ENCODE data around the gene MCM9. TPM values are rescaled to one million over a fixed set of nuclear protein-coding genes. Genes with fewer than 3 reads are reported as not detected.
A peak's percentile ranks its signal among the peaks of the same experiment; 100 is the strongest.

MCM9 gene
- total and polyA plus RNA-seq, 5 donors: 2.0 to 8.0 (median 7.2) TPM

- intact Hi-C loops (cut with DNase I): no loop called here
- 71% methylated on average over 1 of the region's 1 CpG for WGBS
- ATAC-seq (no peak), DNase-seq (no peak)
- Histone ChIP-seq H3K4me1 (ENCODE audit: control insufficient read depth, insufficient read depth, low read length) (no peaks in the 10 kb centered on the region), H3K27ac (ENCODE audit: low read length) (no peak overlapping the region), H3K27me3 (ENCODE audit: control insufficient read depth, insufficient read depth) (no peaks in the 10 kb centered on the region), H3K4me3 (ENCODE audit: low read length) (no peak overlapping the region), H3K9me3 (ENCODE audit: control insufficient read depth, low read length) (no peaks in the 10 kb centered on the region)
Observed at GRCh38 chr6:118908441-118908840, 26.5 kb downstream of the MCM9 start.

DNA sequence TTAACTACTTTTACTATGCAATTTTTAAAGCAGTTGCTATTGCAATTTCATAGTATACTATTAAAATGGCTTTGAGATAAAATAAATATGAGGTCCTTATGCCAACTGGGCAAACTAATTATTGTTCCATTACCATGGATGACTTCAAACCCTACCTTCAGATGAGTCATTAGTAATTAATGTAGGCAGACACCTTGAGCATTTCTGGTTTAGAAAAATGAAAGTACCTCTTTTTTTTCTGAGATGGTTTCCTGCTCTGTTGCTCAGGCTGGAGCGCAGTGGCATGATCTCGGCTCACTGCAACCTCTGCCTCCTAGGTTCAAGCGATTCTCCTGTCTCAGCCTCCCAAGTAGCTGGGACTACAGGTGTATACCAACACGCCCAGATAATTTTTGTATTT, 29.1 kb downstream of the MCM9 start:
- intact Hi-C loops (cut with DNase I): no loop called here

DNA sequence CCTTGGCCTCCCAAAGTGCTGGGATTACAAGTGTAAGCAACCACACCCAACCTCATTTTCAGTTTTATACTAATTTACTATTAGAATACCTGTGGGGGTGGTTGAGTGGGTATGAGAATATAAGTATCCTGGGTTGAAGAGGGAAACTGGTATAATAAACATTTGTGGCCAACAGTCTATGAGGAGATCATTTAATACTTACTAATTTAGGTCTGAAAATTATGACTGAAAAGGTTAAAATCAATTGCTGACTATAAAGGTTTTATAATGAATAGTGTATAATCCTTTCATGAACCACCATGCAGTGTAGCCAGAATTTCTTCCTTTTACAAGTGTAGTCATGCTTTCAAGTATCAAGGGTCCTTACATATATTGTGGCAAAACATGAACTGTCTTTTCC, 29.9 kb downstream of the MCM9 start:
- DNase-seq (no peak), ATAC-seq (no peak)
- intact Hi-C loops (cut with DNase I): no loop called here
- no peaks in the 10 kb centered on the region for H3K4me1 ChIP-seq (ENCODE audit: control insufficient read depth, insufficient read depth, low read length)
- H3K27me3 ChIP-seq (ENCODE audit: control insufficient read depth, insufficient read depth): no peaks in the 10 kb centered on the region
- H3K27ac ChIP-seq (ENCODE audit: low read length): no peak overlapping the region
- no peaks in the 10 kb centered on the region for H3K9me3 ChIP-seq (ENCODE audit: control insufficient read depth, low read length)
- H3K4me3 ChIP-seq (ENCODE audit: low read length): no peak overlapping the region

More for the DNA sequence above, 29.1 kb downstream of the MCM9 start:
- no peak for DNase-seq
- WGBS: over 99% methylated on average over 4 of the region's 4 CpGs
- H3K27ac ChIP-seq (ENCODE audit: low read length): no peak overlapping the region
- no peak for ATAC-seq
- H3K27me3 ChIP-seq (ENCODE audit: control insufficient read depth, insufficient read depth): no peaks in the 10 kb centered on the region
- H3K4me1 ChIP-seq (ENCODE audit: control insufficient read depth, insufficient read depth, low read length): no peaks in the 10 kb centered on the region
- H3K4me3 ChIP-seq (ENCODE audit: low read length): no peak overlapping the region
- H3K9me3 ChIP-seq (ENCODE audit: control insufficient read depth, low read length): no peaks in the 10 kb centered on the region

DNA sequence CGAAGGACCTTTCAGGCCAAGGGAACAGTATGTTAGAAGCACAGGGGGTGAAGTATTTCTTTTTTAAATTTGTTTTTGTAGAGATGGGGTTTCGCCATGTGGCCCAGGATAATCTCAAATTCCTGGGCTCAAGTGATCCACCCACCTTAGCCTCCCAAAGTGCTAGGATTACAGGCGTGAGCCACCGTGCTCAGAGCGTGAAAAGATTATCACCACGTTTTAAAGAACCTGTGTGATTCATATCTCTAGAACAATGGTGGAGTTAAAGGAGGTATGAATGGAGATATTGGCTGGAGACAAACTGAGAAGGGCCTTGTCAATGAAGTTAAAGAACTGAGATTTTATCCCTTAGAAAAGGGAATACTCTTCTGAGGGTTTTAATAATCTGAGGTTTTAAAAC, 31.3 kb downstream of the MCM9 start:
- no peak overlapping the region for H3K27ac ChIP-seq (ENCODE audit: low read length)
- H3K4me3 ChIP-seq (ENCODE audit: low read length): no peak overlapping the region
- DNase-seq: no peak
- no peak for ATAC-seq
- no peaks in the 10 kb centered on the region for H3K27me3 ChIP-seq (ENCODE audit: control insufficient read depth, insufficient read depth)
- no peaks in the 10 kb centered on the region for H3K9me3 ChIP-seq (ENCODE audit: control insufficient read depth, low read length)
- no peaks in the 10 kb centered on the region for H3K4me1 ChIP-seq (ENCODE audit: control insufficient read depth, insufficient read depth, low read length)
- WGBS: 84% methylated on average over 6 of the region's 6 CpGs
- intact Hi-C loops (cut with DNase I): no loop called here

- ATAC-seq (no peak), DNase-seq (no peak)
- intact Hi-C loops (cut with DNase I): no loop called here
- Histone ChIP-seq H3K27me3 (ENCODE audit: control insufficient read depth, insufficient read depth) (no peaks in the 10 kb centered on the region), H3K27ac (ENCODE audit: low read length) (no peak overlapping the region), H3K9me3 (ENCODE audit: control insufficient read depth, low read length) (no peaks in the 10 kb centered on the region), H3K4me3 (ENCODE audit: low read length) (no peak overlapping the region), H3K4me1 (ENCODE audit: control insufficient read depth, insufficient read depth, low read length) (no peaks in the 10 kb centered on the region)
- WGBS: 59% methylated on average over 2 of the region's 2 CpGs
Observed at GRCh38 chr6:118903138-118903537, 31.8 kb downstream of the MCM9 start.

- H3K4me1 ChIP-seq (ENCODE audit: control insufficient read depth, insufficient read depth, low read length): no peaks in the 10 kb centered on the region
- no peak for ATAC-seq
- intact Hi-C loops (cut with DNase I): no loop called here
Observed at GRCh38 chr6:118902726-118903125, 32.2 kb downstream of the MCM9 start.

GRCh38 chr6:118899948-118900347, 35.0 kb downstream of the MCM9 start:
- DNase-seq: no peak
- no peak for ATAC-seq
- Histone ChIP-seq H3K4me3 (ENCODE audit: low read length) (no peak overlapping the region), H3K4me1 (ENCODE audit: control insufficient read depth, insufficient read depth, low read length) (no peaks in the 10 kb centered on the region), H3K27ac (ENCODE audit: low read length) (no peak overlapping the region), H3K9me3 (ENCODE audit: control insufficient read depth, low read length) (no peaks in the 10 kb centered on the region), H3K27me3 (ENCODE audit: control insufficient read depth, insufficient read depth) (no peaks in the 10 kb centered on the region)
- intact Hi-C loops (cut with DNase I): no loop called here
- 79% methylated on average over 6 of the region's 6 CpGs for WGBS

More at GRCh38 chr6:118902726-118903125, 32.2 kb downstream of the MCM9 start:
- Histone ChIP-seq H3K9me3 (ENCODE audit: control insufficient read depth, low read length) (no peaks in the 10 kb centered on the region), H3K27me3 (ENCODE audit: control insufficient read depth, insufficient read depth) (no peaks in the 10 kb centered on the region), H3K27ac (ENCODE audit: low read length) (no peak overlapping the region), H3K4me3 (ENCODE audit: low read length) (no peak overlapping the region)
- no peak for DNase-seq

DNA sequence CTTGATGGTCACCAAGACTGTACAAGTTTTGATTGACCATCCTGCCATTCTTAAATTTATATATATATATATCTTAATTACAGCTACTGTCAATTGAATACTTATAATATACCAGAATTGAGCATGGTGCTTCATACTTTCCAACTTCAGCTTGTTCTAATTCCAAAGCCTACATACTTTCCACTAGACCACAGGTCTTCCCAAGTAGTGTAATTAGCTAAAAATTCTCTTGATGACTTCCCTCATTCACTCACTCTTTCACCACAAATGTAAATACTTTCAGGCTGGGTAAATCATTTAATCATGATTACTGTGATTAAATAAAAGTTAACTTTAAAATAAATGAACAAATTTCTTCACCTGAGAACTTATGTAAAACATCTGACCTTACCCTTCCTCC, 37.6 kb downstream of the MCM9 start:
- H3K4me1 ChIP-seq (ENCODE audit: control insufficient read depth, insufficient read depth, low read length): no peaks in the 10 kb centered on the region
- intact Hi-C loops (cut with DNase I): no loop called here
- no peak overlapping the region for H3K27ac ChIP-seq (ENCODE audit: low read length)
- no peak overlapping the region for H3K4me3 ChIP-seq (ENCODE audit: low read length)
- no peaks in the 10 kb centered on the region for H3K9me3 ChIP-seq (ENCODE audit: control insufficient read depth, low read length)
- DNase-seq (no peak), ATAC-seq (no peak)
- H3K27me3 ChIP-seq (ENCODE audit: control insufficient read depth, insufficient read depth): no peaks in the 10 kb centered on the region

DNA sequence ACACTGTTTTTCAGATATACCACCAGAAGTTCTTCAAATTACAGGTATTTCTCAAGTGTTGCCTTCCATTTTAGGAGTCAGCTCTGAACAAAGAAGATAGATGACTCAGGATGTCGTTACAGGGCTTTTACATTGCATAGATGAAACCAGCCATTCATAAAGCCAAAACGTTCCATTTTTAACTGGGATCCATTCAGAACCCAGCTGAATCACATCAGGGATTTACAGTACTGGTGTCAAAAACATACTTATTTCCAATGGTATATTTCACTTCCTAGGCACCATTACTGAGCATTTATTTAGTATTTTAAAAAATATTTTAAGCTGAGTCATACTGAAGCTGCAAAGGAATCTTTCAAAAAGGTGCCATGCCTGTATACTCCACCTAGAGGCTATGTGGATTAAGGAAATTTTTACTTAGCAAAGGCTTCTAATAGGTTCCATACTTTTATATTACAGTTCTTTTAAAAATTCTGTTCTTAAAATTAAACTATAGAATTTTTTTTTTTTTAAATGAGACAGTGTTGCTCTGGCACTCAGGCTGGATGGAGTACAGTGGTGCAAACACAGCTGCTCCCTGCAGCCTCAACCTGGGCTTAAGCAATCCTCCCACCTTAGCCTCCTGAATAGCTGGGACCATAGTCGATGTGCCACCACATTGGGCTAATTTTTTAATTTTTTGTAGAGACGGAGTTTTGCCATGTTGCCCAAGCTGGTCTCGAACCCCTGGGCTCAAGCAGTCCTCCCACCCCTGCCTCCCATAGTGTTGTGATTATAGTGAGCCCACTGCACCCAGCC, 38.4 kb downstream of the MCM9 start:
- no peaks in the 10 kb centered on the region for H3K4me1 ChIP-seq (ENCODE audit: control insufficient read depth, insufficient read depth, low read length)
- H3K27me3 ChIP-seq (ENCODE audit: control insufficient read depth, insufficient read depth): no peaks in the 10 kb centered on the region
- DNase-seq (no peak), ATAC-seq (no peak)
- H3K4me3 ChIP-seq (ENCODE audit: low read length): no peak overlapping the region
- H3K9me3 ChIP-seq (ENCODE audit: control insufficient read depth, low read length): no peaks in the 10 kb centered on the region
- WGBS: 68% methylated on average over 5 of the region's 5 CpGs
- intact Hi-C loops (cut with DNase I): no loop called here
- H3K27ac ChIP-seq (ENCODE audit: low read length): no peak overlapping the region

- WGBS: 47% methylated on average over 2 of the region's 2 CpGs
- no peak overlapping the region for H3K27ac ChIP-seq (ENCODE audit: low read length)
- intact Hi-C loops (cut with DNase I): no loop called here
- no peaks in the 10 kb centered on the region for H3K27me3 ChIP-seq (ENCODE audit: control insufficient read depth, insufficient read depth)
- ATAC-seq: no peak
- H3K4me1 ChIP-seq (ENCODE audit: control insufficient read depth, insufficient read depth, low read length): no peaks in the 10 kb centered on the region
- no peak overlapping the region for H3K4me3 ChIP-seq (ENCODE audit: low read length)
- no peaks in the 10 kb centered on the region for H3K9me3 ChIP-seq (ENCODE audit: control insufficient read depth, low read length)
- DNase-seq: no peak
Observed at GRCh38 chr6:118895859-118896258, 39.1 kb downstream of the MCM9 start.

DNA sequence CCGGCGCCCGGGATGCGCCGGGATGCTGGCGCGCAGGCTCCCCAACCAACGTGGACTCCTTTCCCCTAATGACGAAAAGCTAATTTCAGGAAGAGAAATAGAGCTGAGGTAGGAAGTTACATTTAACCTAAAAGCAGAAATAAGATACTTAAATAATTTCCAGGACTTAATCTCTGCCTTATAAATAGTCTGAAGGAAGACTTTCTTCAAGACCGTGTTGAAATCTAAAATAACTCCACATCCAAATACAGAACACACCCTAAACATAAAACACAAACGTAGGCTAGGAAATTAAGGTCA, 39.7 kb downstream of the MCM9 start:
- intact Hi-C loops (cut with DNase I): no loop called here
- peak overlapping the region; percentile 87 for H3K27ac ChIP-seq (ENCODE audit: low read length)
- H3K4me3 ChIP-seq (ENCODE audit: low read length): peak overlapping the region; percentile 92
- 0% methylated on average over 11 of the region's 11 CpGs for WGBS
- no peak for DNase-seq
- no peaks in the 10 kb centered on the region for H3K4me1 ChIP-seq (ENCODE audit: control insufficient read depth, insufficient read depth, low read length)
- H3K27me3 ChIP-seq (ENCODE audit: control insufficient read depth, insufficient read depth): no peaks in the 10 kb centered on the region
- ATAC-seq: no peak
- no peaks in the 10 kb centered on the region for H3K9me3 ChIP-seq (ENCODE audit: control insufficient read depth, low read length)

Data from right cardiac atrium (tissue), 5 donors.